Heart right ventricle (tissue), 16 donors: Measurements from ENCODE around the gene PLA2G5. TPM values are rescaled to one million over a fixed set of nuclear protein-coding genes. Genes with fewer than 3 reads are reported as not detected.
"Not testable (repeated sequence)": the region's sequence is repeated elsewhere in the genome, so short reads cannot be mapped to it uniquely, and the experiment has no call there.

ENCODE experiments used
- ATAC-seq, 8 donors: fragments of 200-7000 bp; cut with Tn5 transposase; one replicate each; pipeline ENCODE4 v1.9.1; 2020; ENCODE audit warnings: mild to moderate bottlenecking in 8 of 8, moderate library complexity in 8 of 8, moderate number of reproducible peaks in 1 of 8
- DNase-seq, 2 donors: peaks; one replicate each; pipeline ENCODE4 v3.0.0-alpha.2; 2020
- H3K27ac ChIP-seq, 10 donors: fragments of 200-600 bp; sonication (generic) in 2 of 10; one replicate each; pipeline versions ENCODE4 v1.5.0 to v1.8.0; 2020 to 2022; ENCODE audit warnings: mild to moderate bottlenecking in 3 of 10
- H3K27me3 ChIP-seq, 7 donors: fragments of 200-600 bp; one replicate each; pipeline ENCODE4 v1.8.0; 2021 to 2022; ENCODE audit warnings: mild to moderate bottlenecking in 2 of 7
- H3K36me3 ChIP-seq, 9 donors: fragments of 200-600 bp; sonication (generic) in 1 of 9; one replicate each; pipeline versions ENCODE4 v1.5.0 to v1.8.0; 2020 to 2022; ENCODE audit warnings: mild to moderate bottlenecking in 2 of 9
- H3K4me1 ChIP-seq, 9 donors: fragments of 200-600 bp; sonication (generic) in 1 of 9; one replicate each; pipeline versions ENCODE4 v1.5.0 to v1.8.0; 2020 to 2022; ENCODE audit warnings: mild to moderate bottlenecking in 4 of 9
- H3K4me3 ChIP-seq, 10 donors: fragments of 200-600 bp; sonication (generic) in 2 of 10; one replicate each; pipeline versions ENCODE4 v1.5.0 to v1.8.0; 2020 to 2022; ENCODE audit warnings: mild to moderate bottlenecking in 7 of 10, moderate library complexity in 2 of 10
- H3K9me3 ChIP-seq, 11 donors: fragments of 200-600 bp in 10 of 11; sonication (generic) in 2 of 11; one replicate each; pipeline versions ENCODE4 v1.5.0 to v1.8.0; 2013 to 2022; ENCODE audit warnings: mild to moderate bottlenecking in 2 of 11, control low read depth in 1 of 11, moderate library complexity in 1 of 11
- CTCF ChIP-seq, 9 donors: fragments of 200-600 bp; sonication (generic) in 2 of 9; IDR thresholded peaks; one replicate each; pipeline versions ENCODE4 v1.5.0 to v1.8.0; 2021 to 2022; ENCODE audit warnings: antibody characterized with exemption in 9 of 9, mild to moderate bottlenecking in 5 of 9, moderate library complexity in 1 of 9
- whole genome bisulfite sequencing, 2 donors: extraction: QIAGEN DNeasy Blood & Tissue Kit; methylation state at CpG; one replicate each; pipeline ENCODE4 v1.1.7; 2013; ENCODE audit warnings: inconsistent platforms in 1 of 2; 5-methylcytosine and 5-hydroxymethylcytosine counted together
- intact Hi-C, 10 donors: fragments of 100-400 bp; cut with DNase I; formaldehyde crosslinking; loops; one replicate each; pipeline versions ENCODE4 v1.11.1 to v1.14.2; 2022
- polyA plus RNA-seq, 2 donors: library from polyadenylated mRNA; stranded (reverse); fragments of 200-250 nt; gene quantifications; one replicate each; pipeline ENCODE4 v1.2.3, GENCODE V29; 2013
- total RNA-seq, 10 donors: library from RNA; stranded (reverse); fragmentation: NEBNext Ultra II Directional in 3 of 10; extraction: Animal tissue kit (Norgen Biotek cat#: 25700) in 3 of 10; gene quantifications; one replicate each; pipeline versions ENCODE4 v1.2.1 to v1.2.4, GENCODE V29; 2021 to 2023
- donor health status: Arrhythmogenic right ventricular cardiomyopathy.
- donor health status: ischemic (EF 13 %, LVEDD 7.1; RV severe dilation, severe dysfunction).
- donor health status: healthy with polysubstance abuse.
- donor health status: DM: no; HTN: yes; CAD: no.
- donor health status: DM: no; HTN: no; CAD: no.
- donor health status: ischemic (EF 25% LVEDD 6.9; RV normal size, moderate dysfunction).
- donor health status: ischemic (EF 25% LVEDD 5.7; RV mildly dilated, moderate dysfunction).
- donor health status: healthy.
- donor health status: DM: yes; HTN: yes; CAD: no.
- donor health status: Ischemic cardiomyopathy.
- donor health status: ischemic (EF 35%, LVEDD 5.7; RV mildly dilated, moderate dysfunction).
- donor health status: nonischemic (EF 11% LVEDD 7.7; RV severe dilation, severe dysfunction).
- donor health status: DM: yes; HTN: yes; CAD: no.
- donor health status: PGD.
- donor health status: ischemic (EF 29% LVEDD 5.4; RV normal size, mild dysfunction).
- donor health status: nonischemic (EF 23%, LVEDD 6.1; RV moderate dilation, normal function).

Gene PLA2G5
- total and polyA plus RNA-seq, 12 donors = 31.5 to 133 (median 49.3) TPM

GRCh38 chr1:20029178-20029912, 40.6 kb upstream of the PLA2G5 start:
- peak overlapping the region; percentile 22 to 58 (median 50) for H3K4me3 ChIP-seq
- 47 to 57% methylated on average over 20 of the region's 20 CpGs for WGBS, 2 donors
- peaks cover 0 to 7% (median 0%) of the 10 kb centered on the region in 11 donors for H3K9me3 ChIP-seq
- ATAC-seq (peak; percentile 49 to 77 (median 61)), DNase-seq (peak; percentile 55 to 56)
- peak overlapping the region; percentile 79 to 96 (median 88) for H3K27ac ChIP-seq
- no peaks in the 10 kb centered on the region for H3K36me3 ChIP-seq
- no peaks in the 10 kb centered on the region for H3K27me3 ChIP-seq
- intact Hi-C loops = loop anchor here in 1 of 10 donors (5.0 kb wide), 1 partner anchor 43 kb away; the partner anchor contains the start of gene PLA2G5
- peaks cover 0 to 40% (median 0%) of the 10 kb centered on the region in 9 donors for H3K4me1 ChIP-seq
- TF ChIP-seq CTCF (IDR thresholded peaks at IDR 0.05) = no peak

GRCh38 chr1:20030436-20031151, 39.4 kb upstream of the PLA2G5 start:
- 60 to 66% methylated on average over 6 of the region's 6 CpGs for WGBS, 2 donors
- peak in 1 of 2 donors; percentile 16 for DNase-seq

GRCh38 chr1:20031161-20031560, 38.8 kb upstream of the PLA2G5 start:
- TF ChIP-seq CTCF (IDR thresholded peaks at IDR 0.05) = no peak
- Histone ChIP-seq H3K4me3 (peak overlapping the region in 9 of 10 donors; percentile 39 to 58 (median 52)), H3K4me1 (peaks cover 0 to 40% (median 0%) of the 10 kb centered on the region in 9 donors), H3K36me3 (no peaks in the 10 kb centered on the region), H3K27me3 (no peaks in the 10 kb centered on the region), H3K27ac (peak overlapping the region; percentile 79 to 96 (median 88)), H3K9me3 (peaks cover 0 to 19% (median 5%) of the 10 kb centered on the region in 11 donors)
- DNase-seq (no peak), ATAC-seq (no peak)
- intact Hi-C loops = loop anchor here in 2 of 10 donors (5.0 to 10.0 kb wide), 2 partner anchors 54 to 1279 kb away; no protein-coding TSS in a partner anchor
- whole genome bisulfite sequencing, 2 donors = 36 to 49% methylated on average over 5 of the region's 5 CpGs

More at GRCh38 chr1:20030436-20031151, 39.4 kb upstream of the PLA2G5 start:
- peaks cover 0 to 40% (median 0%) of the 10 kb centered on the region in 9 donors for H3K4me1 ChIP-seq
- H3K4me3 ChIP-seq = peak overlapping the region in 9 of 10 donors; percentile 39 to 58 (median 52)
- H3K27me3 ChIP-seq, H3K36me3 ChIP-seq, ATAC-seq: not testable (repeated sequence)
- H3K9me3 ChIP-seq = peaks cover 0 to 13% (median 0%) of the 10 kb centered on the region in 11 donors
- intact Hi-C loops = loop anchor here in 2 of 10 donors (5.0 to 10.0 kb wide), 2 partner anchors 54 to 1278 kb away; no protein-coding TSS in a partner anchor
- peak overlapping the region; percentile 79 to 96 (median 88) for H3K27ac ChIP-seq

- Histone ChIP-seq H3K9me3 (peaks cover 0 to 25% (median 12%) of the 10 kb centered on the region in 11 donors), H3K4me3 (peak overlapping the region in 9 of 10 donors; percentile 39 to 58 (median 52)), H3K4me1 (peaks cover 0 to 40% (median 0%) of the 10 kb centered on the region in 9 donors), H3K27me3 (no peaks in the 10 kb centered on the region), H3K27ac (peak overlapping the region; percentile 79 to 96 (median 88)), H3K36me3 (no peaks in the 10 kb centered on the region)
- intact Hi-C loops = loop anchor here in 2 of 10 donors (5.0 to 10.0 kb wide), 2 partner anchors 53 to 1280 kb away; no protein-coding TSS in a partner anchor
- ATAC-seq = no peak
- TF ChIP-seq CTCF (IDR thresholded peaks at IDR 0.05) = no peak
- WGBS, 2 donors = 69 to 79% methylated on average over 2 of the region's 2 CpGs
- DNase-seq = no peak
Measured at GRCh38 chr1:20031836-20032235, 38.2 kb upstream of the PLA2G5 start.
